Measurements from ENCODE around the gene LMNTD2. TPM values are rescaled to one million over a fixed set of nuclear protein-coding genes. Genes with fewer than 3 reads are reported as not detected.
A peak's percentile ranks its signal among the peaks of the same experiment; 100 is the strongest.

The LMNTD2 gene
- total RNA-seq, 1 donor from 2014 or later = 4.2 TPM

GRCh38 chr11:593347-593746, 32.8 kb upstream of the LMNTD2 start:
- peaks cover 41% of the 10 kb centered on the region for H3K36me3 Mint-ChIP-seq (ENCODE audit: low read depth, unreplicated experiment)
- H3K4me1 Mint-ChIP-seq (ENCODE audit: unreplicated experiment) = no peaks in the 10 kb centered on the region
- H3K4me3 Mint-ChIP-seq (ENCODE audit: unreplicated experiment) = no peak overlapping the region
- H3K27ac Mint-ChIP-seq (ENCODE audit: unreplicated experiment) = no peak overlapping the region
- DNase-seq (ENCODE audit: low spot score) = no peak
- no peaks in the 10 kb centered on the region for H3K9me3 Mint-ChIP-seq (ENCODE audit: unreplicated experiment)
- TF ChIP-seq CTCF (IDR thresholded peaks at IDR 0.05; ENCODE audit: unreplicated experiment) = no peak
- peaks cover 9% of the 10 kb centered on the region for H3K27me3 Mint-ChIP-seq (ENCODE audit: unreplicated experiment)

- TF ChIP-seq CTCF (IDR thresholded peaks at IDR 0.05; ENCODE audit: unreplicated experiment) = no peak
- H3K4me3 Mint-ChIP-seq (ENCODE audit: unreplicated experiment) = no peak overlapping the region
- H3K9me3 Mint-ChIP-seq (ENCODE audit: unreplicated experiment) = no peaks in the 10 kb centered on the region
- H3K36me3 Mint-ChIP-seq (ENCODE audit: low read depth, unreplicated experiment) = peaks cover 41% of the 10 kb centered on the region
- peaks cover 12% of the 10 kb centered on the region for H3K27me3 Mint-ChIP-seq (ENCODE audit: unreplicated experiment)
- no peak for DNase-seq (ENCODE audit: low spot score)
- no peak overlapping the region for H3K27ac Mint-ChIP-seq (ENCODE audit: unreplicated experiment)
- H3K4me1 Mint-ChIP-seq (ENCODE audit: unreplicated experiment) = peaks cover 2% of the 10 kb centered on the region
Measured at GRCh38 chr11:592918-593317, 32.4 kb upstream of the LMNTD2 start.

GRCh38 chr11:592501-592900, 32.0 kb upstream of the LMNTD2 start:
- H3K4me1 Mint-ChIP-seq (ENCODE audit: unreplicated experiment) = peaks cover 3% of the 10 kb centered on the region
- DNase-seq (ENCODE audit: low spot score) = no peak
- H3K36me3 Mint-ChIP-seq (ENCODE audit: low read depth, unreplicated experiment) = peaks cover 43% of the 10 kb centered on the region
- H3K27ac Mint-ChIP-seq (ENCODE audit: unreplicated experiment) = peak overlapping the region; percentile 72
- peak overlapping the region; percentile 78 for H3K4me3 Mint-ChIP-seq (ENCODE audit: unreplicated experiment)
- H3K9me3 Mint-ChIP-seq (ENCODE audit: unreplicated experiment) = no peaks in the 10 kb centered on the region
- H3K27me3 Mint-ChIP-seq (ENCODE audit: unreplicated experiment) = peaks cover 12% of the 10 kb centered on the region
- TF ChIP-seq CTCF (IDR thresholded peaks at IDR 0.05; ENCODE audit: unreplicated experiment) = no peak

GRCh38 chr11:590997-591396, 30.5 kb upstream of the LMNTD2 start:
- H3K27ac Mint-ChIP-seq (ENCODE audit: unreplicated experiment) = no peak overlapping the region
- peaks cover 13% of the 10 kb centered on the region for H3K27me3 Mint-ChIP-seq (ENCODE audit: unreplicated experiment)
- H3K4me1 Mint-ChIP-seq (ENCODE audit: unreplicated experiment) = peaks cover 6% of the 10 kb centered on the region
- DNase-seq (ENCODE audit: low spot score) = no peak
- TF ChIP-seq CTCF (IDR thresholded peaks at IDR 0.05; ENCODE audit: unreplicated experiment) = no peak
- no peak overlapping the region for H3K4me3 Mint-ChIP-seq (ENCODE audit: unreplicated experiment)
- no peaks in the 10 kb centered on the region for H3K9me3 Mint-ChIP-seq (ENCODE audit: unreplicated experiment)
- peaks cover 42% of the 10 kb centered on the region for H3K36me3 Mint-ChIP-seq (ENCODE audit: low read depth, unreplicated experiment)

- Mint-ChIP-seq H3K4me3 (ENCODE audit: unreplicated experiment) (peak overlapping the region; percentile 40), H3K4me1 (ENCODE audit: unreplicated experiment) (peaks cover 6% of the 10 kb centered on the region), H3K9me3 (ENCODE audit: unreplicated experiment) (no peaks in the 10 kb centered on the region), H3K27ac (ENCODE audit: unreplicated experiment) (no peak overlapping the region), H3K36me3 (ENCODE audit: low read depth, unreplicated experiment) (peaks cover 39% of the 10 kb centered on the region), H3K27me3 (ENCODE audit: unreplicated experiment) (peaks cover 12% of the 10 kb centered on the region)
- TF ChIP-seq CTCF (IDR thresholded peaks at IDR 0.05; ENCODE audit: unreplicated experiment) = no peak
- DNase-seq (ENCODE audit: low spot score) = no peak
Measured at GRCh38 chr11:589798-590197, 29.3 kb upstream of the LMNTD2 start.

Data from endothelial cell (in vitro differentiated cells).